ENCODE measurements around the gene ST6GALNAC2.

- TF ChIP-seq EZH2 (IDR thresholded peaks at IDR 0.05; ENCODE audit: low read depth, unreplicated experiment) (no peak), CTCF (conservative IDR thresholded peaks at IDR 0.05; ENCODE audit: low read depth in 2 of 2) (peak; percentile 84 to 99), STAT1 (IDR thresholded peaks at IDR 0.05; ENCODE audit: unreplicated experiment) (no peak), ETS1 (IDR thresholded peaks at IDR 0.05) (no peak), REST (IDR thresholded peaks at IDR 0.05; ENCODE audit: unreplicated experiment) (no peak), NANOG (IDR thresholded peaks at IDR 0.05; ENCODE audit: borderline replicate concordance) (no peak)
These were observed 62.3 kb downstream of the ST6GALNAC2 start for GRCh38 chr17:76523084-76524037.

All from GM23338 (cell line).